Adrenal gland (tissue), 5 donors: ENCODE measurements around the gene GNAT1.
A peak's percentile ranks its signal among the peaks of the same experiment; 100 is the strongest.

Source experiments
- CTCF ChIP-seq, 6 experiments: fragments of 450-650 bp in 4 of 6; fragments of 200-600 bp in 2 of 6; sonication (generic) in 1 of 6; IDR thresholded peaks; 1 replicate in 5 of 6; 2 replicates in 1 of 6; pipeline versions ENCODE4 v1.5.1 to v1.8.0; 2016 to 2021; ENCODE audit warnings: antibody characterized with exemption in 6 of 6, mild to moderate bottlenecking in 2 of 6, moderate library complexity in 1 of 6
- POLR2A ChIP-seq, 2 donors: fragments of 450-650 bp; IDR thresholded peaks; one replicate each; pipeline ENCODE4 v1.6.1; 2017; ENCODE audit warnings: antibody characterized with exemption in 2 of 2, mild to moderate bottlenecking in 2 of 2, moderate library complexity in 1 of 2
- donor health status: DM: no; HTN: no; CAD: no.

- TF ChIP-seq CTCF (IDR thresholded peaks at IDR 0.05) (no peak), POLR2A (IDR thresholded peaks at IDR 0.05) (peak in 1 of 2 donors; percentile 61)
These were observed 36.4 kb upstream of the GNAT1 start, which contains the start of gene SEMA3F for GRCh38 chr3:50154840-50155490.
